Stimulated activated CD8-positive, alpha-beta memory T cell treated with anti-CD3 and anti-CD28 coated beads, Interleukin-15, amount 100 ng/mL, for 48 hours (primary cell): ENCODE data around the gene EPG5.
"Not testable (repeated sequence)": the region's sequence is repeated elsewhere in the genome, so short reads cannot be mapped to it uniquely, and the experiment has no call there.

Experiments used
- DNase-seq, 2 donors: peaks; one replicate each; pipeline ENCODE4 v3.0.0-alpha.2; 2020; ENCODE audit warnings: low read depth in 2 of 2

Gene EPG5

DNA sequence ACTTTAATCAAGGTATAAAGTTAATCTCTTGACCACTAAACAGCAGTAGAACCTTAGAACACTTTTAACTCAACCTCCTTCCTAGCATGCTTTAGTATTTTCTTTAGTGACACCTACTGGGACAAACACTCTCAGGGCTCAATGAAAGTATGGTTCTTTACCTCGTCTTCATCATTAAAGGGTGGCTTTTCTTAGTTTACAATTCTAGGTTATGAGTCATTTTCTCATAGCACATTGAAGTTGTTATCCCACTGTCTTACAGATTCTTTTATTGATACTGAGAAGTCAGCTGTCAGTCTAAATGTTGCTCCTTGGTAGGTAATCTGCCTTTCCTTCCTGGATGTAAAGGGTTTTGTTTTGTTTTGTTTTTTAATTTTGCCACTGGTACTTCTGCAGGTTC is 103.7 kb downstream of the EPG5 start:
- DNase-seq: no peak

GRCh38 chr18:45861926-45862325 is 105.2 kb downstream of the EPG5 start:
- no peak for DNase-seq

- DNase-seq: no peak
Measured at GRCh38 chr18:45860971-45861370, 106.2 kb downstream of the EPG5 start.

- DNase-seq: no peak
Measured at GRCh38 chr18:45860492-45860891, 106.6 kb downstream of the EPG5 start.

- DNase-seq: no peak
Measured at GRCh38 chr18:45859334-45859733, 107.8 kb downstream of the EPG5 start.

DNA sequence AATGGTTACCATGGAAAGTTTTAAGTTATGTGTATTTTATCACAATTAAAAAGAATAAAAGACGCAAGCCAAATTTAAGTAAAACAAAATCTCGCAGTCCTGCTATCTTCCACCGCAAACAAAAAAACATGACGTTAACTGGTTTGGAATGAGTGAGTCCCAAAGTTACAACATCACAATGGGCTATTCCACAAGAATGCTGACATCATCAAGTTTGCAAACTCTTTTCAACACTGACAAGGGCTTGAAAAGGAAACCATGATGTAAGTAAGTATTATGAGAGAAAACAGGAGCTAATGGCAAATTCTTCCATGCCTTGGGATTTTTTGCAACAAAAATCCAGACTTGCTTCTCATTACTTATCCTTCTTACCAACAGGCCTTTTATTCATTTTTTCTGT is 110.6 kb downstream of the EPG5 start:
- DNase-seq: no peak

DNA sequence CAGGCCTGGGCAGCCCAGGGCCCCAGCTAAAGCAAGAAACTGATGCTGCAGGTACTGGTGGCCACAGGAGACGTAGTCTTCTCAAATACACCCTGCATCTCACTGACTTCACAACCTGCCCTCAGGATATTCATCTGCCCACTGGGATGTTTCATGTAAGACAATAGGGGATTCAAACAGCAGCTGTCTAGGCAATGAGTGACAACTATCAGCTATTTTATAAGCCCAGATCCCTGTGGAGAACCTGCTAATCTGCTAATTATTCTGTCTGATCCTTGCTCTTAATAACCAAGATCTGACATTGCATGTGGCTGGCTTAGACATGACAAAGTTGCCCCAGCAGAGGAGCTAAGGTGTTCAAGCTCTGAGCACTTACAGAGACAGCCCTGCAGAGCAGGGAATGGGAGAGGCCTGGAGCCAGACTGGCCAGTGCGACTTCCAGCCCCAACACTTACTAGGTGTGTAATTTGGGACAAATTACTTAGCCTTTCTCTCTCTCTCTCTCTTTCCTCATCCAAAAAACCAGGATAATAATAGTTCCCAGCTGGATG is 113.0 kb downstream of the EPG5 start:
- no peak for DNase-seq

- DNase-seq: no peak
Measured at GRCh38 chr18:45852631-45853030, 114.5 kb downstream of the EPG5 start.

DNA sequence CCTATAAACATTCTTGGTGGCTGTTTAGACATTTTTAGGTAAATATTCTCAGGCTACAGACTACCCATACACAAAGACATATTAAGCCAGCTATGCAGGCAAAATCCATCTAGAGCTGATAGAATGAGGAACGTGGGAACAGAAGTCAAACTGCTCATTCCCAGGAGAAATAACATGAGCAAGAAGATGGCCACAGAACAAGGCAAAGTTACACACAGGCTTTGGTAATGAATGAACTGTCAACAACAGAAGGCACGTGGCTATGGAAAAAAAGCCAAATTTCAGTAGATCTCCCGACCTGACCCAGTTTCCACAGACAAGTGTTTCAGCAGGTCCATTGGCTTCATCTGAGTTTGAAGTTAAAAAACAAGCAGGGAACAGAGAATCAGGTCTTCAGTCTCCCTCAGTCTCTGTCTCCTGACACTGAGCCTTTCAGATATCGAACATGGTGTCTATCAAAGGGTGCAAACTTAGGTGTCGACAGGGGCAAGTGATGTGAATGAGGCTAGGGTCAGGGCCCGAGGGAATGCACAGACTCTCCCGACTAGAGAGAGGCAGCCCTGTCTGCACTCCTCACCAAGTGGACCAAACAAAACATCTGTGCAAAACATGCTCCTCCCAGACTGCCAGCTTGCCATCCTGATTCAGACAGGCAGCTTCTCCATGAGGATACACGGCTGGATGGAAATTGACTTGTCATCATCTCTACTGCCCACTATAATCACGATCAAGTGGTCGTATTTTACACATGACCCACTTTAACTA is 115.8 kb downstream of the EPG5 start:
- no peak for DNase-seq

GRCh38 chr18:45850021-45850420 is 117.1 kb downstream of the EPG5 start:
- DNase-seq: no peak

- no peak for DNase-seq
Measured at GRCh38 chr18:45849529-45849928, 117.6 kb downstream of the EPG5 start.

DNA sequence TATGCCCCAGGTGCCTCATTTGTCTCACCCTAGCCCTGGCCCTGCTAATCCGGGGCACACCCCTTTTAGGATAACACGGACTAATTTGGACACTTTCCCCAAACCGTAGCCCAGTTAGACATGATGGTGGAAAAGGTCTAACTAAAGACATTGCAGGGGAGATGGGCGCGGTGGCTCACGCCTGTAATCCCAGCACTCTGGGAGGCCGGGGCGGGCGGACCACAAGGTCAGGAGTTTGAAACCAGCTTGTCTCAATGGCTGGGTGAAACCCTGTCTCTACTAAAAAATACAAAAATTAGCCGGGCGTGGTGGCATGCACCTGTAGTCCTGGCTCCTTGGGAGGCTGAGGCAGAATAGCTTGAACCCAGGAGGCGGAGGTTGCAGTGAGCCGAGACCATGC is 118.5 kb downstream of the EPG5 start:
- not testable (repeated sequence) for DNase-seq

DNA sequence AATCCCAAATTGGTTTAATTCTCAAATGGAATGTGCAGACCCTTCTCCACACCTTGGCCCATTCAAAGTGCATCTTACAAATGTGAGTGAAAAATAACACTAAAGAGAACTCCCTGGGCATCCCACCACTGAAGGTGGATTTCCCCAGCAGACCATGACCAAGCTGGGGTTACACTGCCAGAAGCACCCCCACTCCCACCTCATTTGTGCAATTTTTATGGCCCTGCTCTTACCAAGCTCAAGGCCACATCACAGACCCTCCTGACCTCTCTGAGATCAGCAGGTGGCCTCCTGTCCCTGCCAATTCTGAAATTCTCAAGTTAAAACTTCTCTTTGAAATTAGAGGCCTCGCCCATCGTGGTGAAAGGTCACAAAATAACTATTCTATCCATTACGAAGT is 120.0 kb downstream of the EPG5 start:
- no peak for DNase-seq

GRCh38 chr18:45845410-45845809 is 121.7 kb downstream of the EPG5 start:
- no peak for DNase-seq

GRCh38 chr18:45844938-45845337 is 122.2 kb downstream of the EPG5 start:
- no peak for DNase-seq

GRCh38 chr18:45843019-45843418 is 124.1 kb downstream of the EPG5 start:
- DNase-seq: no peak

DNA sequence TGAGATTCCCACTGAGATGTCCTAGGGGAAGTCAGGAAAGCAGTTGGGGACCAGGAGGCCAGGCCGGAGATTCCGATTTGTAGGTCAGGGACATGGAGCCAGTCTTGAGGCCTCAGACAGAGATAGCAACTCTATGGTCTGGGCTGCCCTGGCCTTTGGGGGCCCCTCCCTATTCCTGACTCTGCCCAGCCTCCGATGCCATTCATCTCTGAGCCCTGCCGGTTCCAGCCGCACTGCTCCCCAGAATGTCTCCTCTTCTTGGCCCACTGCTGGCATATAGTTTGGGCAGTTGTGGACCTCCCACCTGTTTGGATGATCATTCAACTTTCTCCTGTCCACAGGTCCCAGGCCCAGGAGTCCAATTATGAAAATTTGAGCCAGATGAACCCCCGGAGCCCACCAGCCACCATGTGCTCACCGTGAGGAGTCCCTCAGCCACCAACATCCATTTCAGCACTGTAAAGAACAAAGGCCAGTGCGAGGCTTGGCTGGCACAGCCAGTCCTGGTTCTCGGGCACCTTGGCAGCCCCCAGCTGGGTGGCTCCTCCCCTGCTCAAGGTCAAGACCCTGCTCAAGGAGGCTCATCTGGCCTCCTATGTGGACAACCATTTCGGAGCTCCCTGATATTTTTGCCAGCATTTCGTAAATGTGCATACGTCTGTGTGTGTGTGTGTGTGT is 125.2 kb downstream of the EPG5 start:
- DNase-seq: no peak

GRCh38 chr18:45841060-45841764 is 125.9 kb downstream of the EPG5 start:
- DNase-seq: no peak

DNA sequence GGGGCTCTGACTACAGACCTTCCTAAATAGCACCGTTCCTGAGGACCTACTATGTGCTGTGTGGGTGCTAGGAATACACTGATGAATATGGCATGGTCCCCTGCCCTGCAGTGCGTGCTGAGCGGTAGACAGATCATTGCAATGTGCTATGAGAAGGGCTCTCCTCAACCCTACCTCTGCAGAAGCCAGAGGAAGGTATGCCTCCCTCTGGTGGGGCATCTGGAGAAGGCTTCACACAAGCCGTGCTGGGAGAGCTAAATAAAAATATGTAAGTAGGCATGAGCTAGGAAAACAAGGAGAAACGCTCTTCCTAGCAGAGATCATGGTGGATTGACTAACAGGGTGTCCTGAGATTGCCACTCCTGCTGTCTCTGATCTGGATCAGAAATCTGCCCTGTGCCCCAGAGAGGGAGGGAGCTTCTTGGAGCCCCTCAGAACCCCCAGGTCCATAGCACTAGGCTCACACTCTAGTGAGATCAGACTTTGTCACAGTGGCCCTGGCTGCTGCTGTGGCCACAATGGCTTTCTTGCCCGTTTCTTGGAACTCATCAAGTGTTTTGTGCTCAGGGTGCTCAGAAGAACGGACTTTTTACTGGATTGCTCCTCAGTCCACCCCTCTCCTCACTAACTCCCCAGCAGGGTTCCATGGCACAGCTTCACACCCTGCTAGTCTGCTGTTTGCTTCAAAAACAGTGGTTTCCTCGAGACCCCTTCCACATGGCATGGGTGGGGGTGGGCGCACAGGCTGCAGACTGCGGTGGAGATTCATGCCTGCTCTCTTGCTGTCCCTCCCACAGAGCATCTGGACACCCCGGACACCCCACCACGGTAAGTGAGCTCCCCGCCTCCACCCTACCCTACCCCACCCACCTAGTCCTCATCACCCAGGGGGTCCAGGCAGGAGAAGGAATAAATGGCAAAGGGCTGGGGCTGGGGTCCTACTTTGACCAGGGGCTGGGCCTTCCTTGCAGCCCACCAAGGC is 127.4 kb downstream of the EPG5 start:
- no peak for DNase-seq

DNA sequence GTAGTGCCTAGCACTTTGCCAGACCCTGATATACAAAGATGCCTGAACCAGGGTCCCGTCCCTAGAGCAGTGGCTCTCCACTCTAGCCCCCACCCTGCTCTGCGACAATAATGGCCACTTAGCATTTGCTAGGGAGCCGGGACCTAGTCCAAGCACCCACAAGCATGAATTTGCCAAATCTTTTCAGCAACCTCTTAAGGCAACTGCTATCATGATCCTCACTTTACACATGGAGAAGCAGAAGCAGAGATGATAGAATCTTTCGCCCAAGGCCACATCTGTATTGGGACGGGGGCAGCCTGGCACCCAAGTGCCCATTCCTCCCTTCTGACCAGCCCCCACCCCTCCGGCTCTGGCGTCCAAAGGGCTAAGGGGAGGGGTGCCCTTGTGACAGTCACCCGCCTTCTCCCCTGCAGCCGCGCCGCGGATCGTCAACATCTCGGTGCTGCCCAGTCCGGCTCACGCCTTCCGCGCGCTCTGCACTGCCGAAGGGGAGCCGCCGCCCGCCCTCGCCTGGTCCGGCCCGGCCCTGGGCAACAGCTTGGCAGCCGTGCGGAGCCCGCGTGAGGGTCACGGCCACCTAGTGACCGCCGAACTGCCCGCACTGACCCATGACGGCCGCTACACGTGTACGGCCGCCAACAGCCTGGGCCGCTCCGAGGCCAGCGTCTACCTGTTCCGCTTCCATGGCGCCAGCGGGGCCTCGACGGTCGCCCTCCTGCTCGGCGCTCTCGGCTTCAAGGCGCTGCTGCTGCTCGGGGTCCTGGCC is 128.6 kb downstream of the EPG5 start:
- DNase-seq: no peak
